Hypothalamus (tissue), 51 donors: ENCODE measurements around the gene FOXN3.
"Not testable (repeated sequence)": the region's sequence is repeated elsewhere in the genome, so short reads cannot be mapped to it uniquely, and the experiment has no call there.

ENCODE experiments used
- DNase-seq, 51 donors: peaks; one replicate each; lab custom pipeline; 2025; lab: John Stamatoyannopoulos, UW

The FOXN3 gene

GRCh38 chr14:89117012-89117411, 300.0 kb downstream of the FOXN3 start:
- DNase-seq, result no peak

- no peak for DNase-seq
These were observed 302.9 kb downstream of the FOXN3 start for GRCh38 chr14:89114109-89114508.

GRCh38 chr14:89112720-89113119, 304.3 kb downstream of the FOXN3 start:
- no peak for DNase-seq

- DNase-seq, result not testable (repeated sequence)
These were observed 305.1 kb downstream of the FOXN3 start for GRCh38 chr14:89111766-89112543.

- not testable (repeated sequence) for DNase-seq
These were observed 305.8 kb downstream of the FOXN3 start for GRCh38 chr14:89111232-89111631.

- no peak for DNase-seq
These were observed 306.9 kb downstream of the FOXN3 start for GRCh38 chr14:89110110-89110509.

GRCh38 chr14:89108608-89109007, 308.4 kb downstream of the FOXN3 start:
- DNase-seq, result no peak

GRCh38 chr14:89107626-89108025, 309.4 kb downstream of the FOXN3 start:
- no peak for DNase-seq
